RWPE1 (cell line): ENCODE data around the gene NANOS3.
A peak's percentile ranks its signal among the peaks of the same experiment; 100 is the strongest.

Experiments used
- CTCF ChIA-PET: fragments of 350-600 bp; sonication (Branson Sonifier 250); formaldehyde crosslinking; extraction: SDS; loops from one replicate; lab custom pipeline; 2021; lab: Yijun Ruan, JAX
- POLR2A ChIA-PET: fragments of 400-600 bp; formaldehyde crosslinking; extraction: SDS; loops from one replicate; lab custom pipeline; 2020; ENCODE audit warnings: antibody characterized with exemption; ENCODE audit not compliant: low non-redundant PET; lab: Yijun Ruan, JAX
- DNase-seq: peaks from one replicate; pipeline ENCODE4 v3.0.0; 2012; ENCODE audit warnings: low spot score
- H3K27ac ChIP-seq: fragments of 450-650 bp; 2 replicates; pipeline ENCODE4 v1.5.1; 2017
- TF ChIP-seq, protein P1 (sequence below): fragments of 450-650 bp; conservative IDR thresholded peaks from 2 replicates; pipeline ENCODE4 v1.5.1; 2017; ENCODE audit warnings: low read depth, mild to moderate bottlenecking

The NANOS3 gene

DNA sequence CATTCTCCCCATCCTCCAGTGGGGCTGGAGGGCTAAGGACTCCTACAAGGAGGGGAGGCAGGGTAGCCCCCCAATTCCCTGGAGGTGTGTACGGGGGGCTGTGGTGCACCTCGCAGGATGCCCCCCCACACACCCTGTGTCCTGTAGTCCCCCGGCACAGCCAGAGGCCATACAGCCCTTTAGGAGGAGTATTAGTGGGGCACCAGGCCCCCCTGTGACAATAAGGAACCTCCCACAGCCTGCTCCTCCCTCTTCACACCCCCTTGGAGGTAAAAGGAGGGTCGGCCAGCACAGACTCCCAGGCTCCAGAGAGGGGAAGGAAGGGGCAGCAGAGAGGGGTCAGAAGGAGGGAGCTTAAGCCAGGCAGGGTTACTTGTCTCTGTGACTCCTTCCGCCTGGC is at the start of gene NANOS3:
Gene NANOS3 (plus strand): TSS at position 301 of the 400 bp plus-strand sequence. CDS start 115 bp downstream, outside the sequence.
- ChIA-PET POLR2A (no interaction called here), CTCF (interaction anchor here (0.6 kb wide), 2 partner anchors 9 to 163 kb away, joined by 4 to 5 read pairs; no protein-coding TSS in a partner anchor)
- H3K27ac ChIP-seq, result peak within 1 kb of the TSS; percentile 2; the same call in 1 of the 2 replicates
- DNase-seq, result no peak
- TF ChIP-seq, protein P1, sequence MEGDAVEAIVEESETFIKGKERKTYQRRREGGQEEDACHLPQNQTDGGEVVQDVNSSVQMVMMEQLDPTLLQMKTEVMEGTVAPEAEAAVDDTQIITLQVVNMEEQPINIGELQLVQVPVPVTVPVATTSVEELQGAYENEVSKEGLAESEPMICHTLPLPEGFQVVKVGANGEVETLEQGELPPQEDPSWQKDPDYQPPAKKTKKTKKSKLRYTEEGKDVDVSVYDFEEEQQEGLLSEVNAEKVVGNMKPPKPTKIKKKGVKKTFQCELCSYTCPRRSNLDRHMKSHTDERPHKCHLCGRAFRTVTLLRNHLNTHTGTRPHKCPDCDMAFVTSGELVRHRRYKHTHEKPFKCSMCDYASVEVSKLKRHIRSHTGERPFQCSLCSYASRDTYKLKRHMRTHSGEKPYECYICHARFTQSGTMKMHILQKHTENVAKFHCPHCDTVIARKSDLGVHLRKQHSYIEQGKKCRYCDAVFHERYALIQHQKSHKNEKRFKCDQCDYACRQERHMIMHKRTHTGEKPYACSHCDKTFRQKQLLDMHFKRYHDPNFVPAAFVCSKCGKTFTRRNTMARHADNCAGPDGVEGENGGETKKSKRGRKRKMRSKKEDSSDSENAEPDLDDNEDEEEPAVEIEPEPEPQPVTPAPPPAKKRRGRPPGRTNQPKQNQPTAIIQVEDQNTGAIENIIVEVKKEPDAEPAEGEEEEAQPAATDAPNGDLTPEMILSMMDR, result no peak

DNA sequence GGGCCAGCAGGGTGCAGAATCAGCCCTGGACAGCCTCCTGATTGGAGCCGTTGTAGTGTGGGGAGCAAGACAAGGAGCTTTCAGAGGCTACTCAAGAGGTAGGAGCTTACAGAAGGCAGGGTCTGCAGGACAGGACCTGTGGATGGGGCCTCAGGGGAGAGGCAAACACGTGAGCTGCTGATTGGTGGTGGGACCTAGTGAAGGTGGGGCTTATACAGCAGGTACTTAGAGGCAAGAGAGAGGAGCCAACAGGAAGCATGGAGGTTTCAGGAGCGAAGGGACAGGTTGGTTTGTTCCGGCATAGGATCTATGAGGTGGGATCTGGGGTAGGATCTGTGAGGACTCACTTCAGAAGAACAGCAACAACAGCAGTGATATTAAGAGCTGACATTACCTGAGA is 49.3 kb upstream of the NANOS3 start:
- no peak for DNase-seq
- CTCF ChIA-PET, result interaction anchor here (0.6 kb wide), 2 partner anchors 41 to 309 kb away, joined by 3 read pairs; partner anchors contain the start of gene ASF1B
- TF ChIP-seq, protein P1, result no peak
- peak overlapping the region; percentile 100 for H3K27ac ChIP-seq
- POLR2A ChIA-PET, result interaction anchor here (0.6 kb wide), 1 partner anchor 179 kb away, joined by 5 read pairs; no protein-coding TSS in a partner anchor

DNA sequence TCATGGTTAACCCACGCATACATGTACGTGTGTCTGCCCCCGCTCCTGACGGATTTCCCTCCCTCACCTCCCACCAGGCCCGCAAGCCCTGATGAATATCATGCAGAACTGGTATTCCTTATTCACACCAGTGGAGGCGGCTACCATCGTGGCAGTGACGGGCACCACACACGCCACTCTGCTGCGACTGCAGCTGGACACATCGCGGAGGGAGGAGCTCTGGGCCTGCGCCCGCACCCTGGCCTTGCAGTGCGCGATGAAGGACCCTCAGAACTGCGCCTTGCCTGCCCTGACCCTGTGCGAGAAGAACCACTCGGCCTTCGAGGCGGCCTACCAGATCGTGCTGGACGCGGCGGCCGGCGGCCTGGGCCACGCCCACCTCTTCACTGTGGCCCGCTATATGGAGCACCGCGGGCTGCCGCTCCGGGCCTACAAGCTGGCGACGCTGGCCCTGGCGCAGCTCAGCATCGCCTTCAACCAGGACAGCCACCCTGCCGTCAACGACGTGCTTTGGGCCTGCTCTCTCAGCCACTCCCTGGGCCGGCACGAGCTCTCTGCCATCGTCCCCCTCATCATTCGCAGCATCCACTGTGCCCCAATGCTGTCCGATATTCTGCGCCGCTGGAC is 46.7 kb upstream of the NANOS3 start:
- H3K27ac ChIP-seq, result peak overlapping the region; percentile 100
- ChIA-PET CTCF (no interaction called here), POLR2A (no interaction called here)
- TF ChIP-seq, protein P1, result no peak
- no peak for DNase-seq

- DNase-seq, result no peak
- H3K27ac ChIP-seq, result peak overlapping the region; percentile 100
- POLR2A ChIA-PET, result no interaction called here
- TF ChIP-seq, protein P1, result no peak
- CTCF ChIA-PET, result no interaction called here
These were observed 46.0 kb upstream of the NANOS3 start for GRCh38 chr19:13830741-13831536.

DNA sequence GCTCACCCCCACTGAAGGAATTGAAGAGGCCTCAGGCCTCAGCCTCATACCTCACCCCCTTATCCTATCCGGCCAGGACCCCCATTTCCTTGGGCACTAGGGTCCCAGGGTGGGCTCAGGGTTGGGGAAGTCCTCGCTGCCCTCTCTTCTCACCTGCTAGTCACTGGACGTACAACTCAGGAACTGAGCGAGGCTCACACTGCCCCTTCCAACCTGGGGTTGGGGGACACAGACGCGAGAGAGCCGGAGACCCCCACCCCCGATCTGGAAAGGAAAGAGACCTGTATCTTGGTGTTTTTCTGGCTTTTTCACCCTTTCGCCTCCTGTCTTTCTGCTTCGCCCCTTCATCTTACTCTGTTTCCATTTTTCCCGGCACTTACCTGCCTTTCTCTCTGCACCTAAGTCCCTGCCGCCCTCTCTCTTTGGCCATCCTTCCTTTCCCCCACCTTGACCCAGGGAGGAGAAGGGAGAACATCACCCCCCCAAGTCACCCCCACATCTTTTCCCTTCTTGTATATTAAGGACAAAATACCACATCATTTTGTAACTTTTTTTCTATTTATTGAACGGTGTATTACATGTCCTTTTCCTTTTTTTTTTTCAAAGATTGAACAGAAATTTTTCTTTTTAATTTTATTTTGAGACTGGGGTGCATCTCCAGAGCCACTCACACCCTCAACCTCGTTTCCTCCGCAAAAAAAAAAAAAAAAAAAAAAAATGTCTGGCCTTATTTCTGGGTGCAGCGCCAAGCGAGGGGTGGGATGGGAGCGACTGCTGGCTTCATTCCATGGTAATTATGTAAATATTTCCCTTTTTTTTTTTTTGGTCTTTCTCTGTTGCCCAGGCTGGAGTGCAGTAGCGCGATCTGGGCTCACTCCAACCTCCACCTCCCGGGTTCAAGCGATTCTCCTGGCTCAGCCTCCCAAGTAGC is 45.1 kb upstream of the NANOS3 start:
- CTCF ChIA-PET, result interaction anchor here (0.7 kb wide), 1 partner anchor 316 kb away, joined by 3 read pairs; no protein-coding TSS in a partner anchor
- no peak for DNase-seq
- peak overlapping the region; percentile 100 for H3K27ac ChIP-seq
- POLR2A ChIA-PET, result interaction anchor here (0.6 to 1.0 kb wide), 2 partner anchors 30 to 1380 kb away, joined by 4 to 7 read pairs; no protein-coding TSS in a partner anchor
- TF ChIP-seq, protein P1, result no peak
